ENCODE measurements around the gene LGR5.

LGR5 gene

GRCh38 chr12:71602761-71603577 lies 163.4 kb downstream of the LGR5 start:
- H3K27ac ChIP-seq = no peak overlapping the region
- no peak for TF ChIP-seq CTCF (conservative IDR thresholded peaks at IDR 0.05)

- TF ChIP-seq CTCF (conservative IDR thresholded peaks at IDR 0.05) = no peak
- H3K27ac ChIP-seq = no peak overlapping the region
Measured at GRCh38 chr12:71605039-71605438, 165.4 kb downstream of the LGR5 start.

- peak overlapping the region; percentile 7; the same call in 1 of the 2 replicates for H3K27ac ChIP-seq
- TF ChIP-seq CTCF (conservative IDR thresholded peaks at IDR 0.05) = no peak
Measured at GRCh38 chr12:71607494-71608330, 168.1 kb downstream of the LGR5 start.

GRCh38 chr12:71610031-71610795 lies 170.6 kb downstream of the LGR5 start:
- TF ChIP-seq CTCF (conservative IDR thresholded peaks at IDR 0.05) = no peak
- H3K27ac ChIP-seq = 0 out of 2 replicates have a peak overlapping the region, but pooled peaks have one; percentile 2

GRCh38 chr12:71621938-71622337 lies 182.3 kb downstream of the LGR5 start:
- no peak overlapping the region for H3K27ac ChIP-seq
- TF ChIP-seq CTCF (conservative IDR thresholded peaks at IDR 0.05) = no peak

- no peak overlapping the region for H3K27ac ChIP-seq
- no peak for TF ChIP-seq CTCF (conservative IDR thresholded peaks at IDR 0.05)
Measured at GRCh38 chr12:71625476-71625875, 185.9 kb downstream of the LGR5 start.

GRCh38 chr12:71626098-71626497 lies 186.5 kb downstream of the LGR5 start:
- no peak overlapping the region for H3K27ac ChIP-seq
- TF ChIP-seq CTCF (conservative IDR thresholded peaks at IDR 0.05) = no peak

Measured in VCaP (cell line).